Measurements from ENCODE around the gene KATNBL1.

Gene KATNBL1, protein sequence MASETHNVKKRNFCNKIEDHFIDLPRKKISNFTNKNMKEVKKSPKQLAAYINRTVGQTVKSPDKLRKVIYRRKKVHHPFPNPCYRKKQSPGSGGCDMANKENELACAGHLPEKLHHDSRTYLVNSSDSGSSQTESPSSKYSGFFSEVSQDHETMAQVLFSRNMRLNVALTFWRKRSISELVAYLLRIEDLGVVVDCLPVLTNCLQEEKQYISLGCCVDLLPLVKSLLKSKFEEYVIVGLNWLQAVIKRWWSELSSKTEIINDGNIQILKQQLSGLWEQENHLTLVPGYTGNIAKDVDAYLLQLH

DNA sequence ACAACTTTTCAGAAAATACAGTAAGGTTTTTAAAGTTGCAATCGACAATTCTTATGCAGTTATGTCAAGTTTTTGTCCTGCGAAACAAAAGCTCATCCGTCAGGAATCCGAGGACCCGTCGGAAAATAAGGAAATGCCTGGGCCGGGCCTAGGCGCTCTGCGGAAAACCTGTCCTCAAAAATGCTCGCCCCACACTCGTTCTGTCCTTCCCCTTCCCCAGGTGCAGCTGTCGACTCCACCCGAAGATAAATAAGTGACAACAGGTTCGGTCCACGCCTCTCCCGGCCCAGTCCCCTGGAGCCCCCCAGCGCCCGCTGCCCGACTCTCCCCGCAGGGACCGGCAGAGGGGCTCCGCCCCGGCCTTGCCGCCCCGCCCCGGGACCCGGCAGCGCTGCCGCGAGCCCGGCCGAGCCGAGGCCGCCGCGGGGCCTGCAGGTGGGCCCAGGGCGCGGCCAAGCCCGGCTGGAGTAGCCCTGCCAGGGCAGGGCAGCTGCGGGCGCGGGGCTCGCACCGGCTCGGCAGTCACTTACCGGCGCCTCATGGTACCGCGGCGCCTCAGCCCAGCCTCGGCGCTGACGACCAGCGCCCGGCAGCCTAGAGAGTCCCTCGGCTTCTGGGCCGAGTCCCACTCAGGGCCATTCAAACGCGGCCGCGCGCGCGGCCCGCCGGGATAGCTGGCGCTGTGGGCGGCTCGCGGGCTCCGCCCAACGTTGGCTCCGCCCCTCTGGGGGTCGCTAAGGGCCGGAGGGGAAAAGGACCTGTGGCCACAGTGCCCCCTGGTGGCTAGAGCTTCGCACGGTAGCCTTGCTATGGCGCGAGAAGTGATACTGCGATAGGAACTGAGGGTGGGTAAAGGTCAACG, at the start of gene KATNBL1:
Gene KATNBL1 (minus strand): TSS at position 676 of the 862 bp plus-strand sequence. CDS start 46,420 bp downstream, outside the sequence.
- H3K4me3 ChIP-seq (ENCODE audit: low read depth, low read length) = peak within 1 kb of the TSS; percentile 68

DNA sequence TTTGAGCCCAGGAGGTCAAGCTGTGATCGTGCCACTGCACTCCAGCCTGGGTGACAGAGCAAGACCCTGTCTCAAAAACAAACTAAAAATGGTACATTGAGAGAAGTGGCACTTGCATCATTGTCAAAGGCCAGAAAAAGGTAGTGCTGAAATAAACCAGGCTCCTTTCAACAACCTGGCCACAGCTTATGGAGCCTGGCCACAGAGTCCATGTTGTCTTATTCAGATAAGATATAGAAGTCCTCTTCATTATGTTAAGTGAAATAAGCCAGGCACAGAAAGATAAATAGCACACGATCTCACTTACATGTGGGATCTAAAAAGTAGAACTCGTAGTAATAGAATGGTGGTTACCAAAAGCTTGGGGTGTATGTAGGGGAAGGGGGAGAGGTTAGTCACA, 49.7 kb upstream of the KATNBL1 start:
- no peak overlapping the region for H3K4me3 ChIP-seq (ENCODE audit: low read depth, low read length)

DNA sequence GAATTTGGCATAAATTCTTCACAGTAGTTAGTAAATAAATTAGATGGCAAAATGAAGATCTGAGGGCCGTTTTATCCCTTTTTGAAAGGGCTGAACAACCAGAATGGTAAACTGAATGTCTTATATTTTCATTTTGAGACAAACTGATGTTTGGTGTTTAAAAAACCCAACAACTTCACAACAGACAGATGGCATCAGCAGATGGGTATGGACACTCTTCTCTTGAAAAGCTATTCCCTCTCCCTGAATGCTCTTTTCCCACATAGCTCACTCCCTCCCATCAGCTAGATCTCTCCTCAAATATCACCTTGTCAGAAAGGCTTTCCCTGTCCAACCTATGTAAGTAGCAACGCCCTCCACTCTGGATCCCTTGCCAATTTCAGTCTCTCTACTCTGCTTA, 48.3 kb upstream of the KATNBL1 start:
- no peak overlapping the region for H3K4me3 ChIP-seq (ENCODE audit: low read depth, low read length)

DNA sequence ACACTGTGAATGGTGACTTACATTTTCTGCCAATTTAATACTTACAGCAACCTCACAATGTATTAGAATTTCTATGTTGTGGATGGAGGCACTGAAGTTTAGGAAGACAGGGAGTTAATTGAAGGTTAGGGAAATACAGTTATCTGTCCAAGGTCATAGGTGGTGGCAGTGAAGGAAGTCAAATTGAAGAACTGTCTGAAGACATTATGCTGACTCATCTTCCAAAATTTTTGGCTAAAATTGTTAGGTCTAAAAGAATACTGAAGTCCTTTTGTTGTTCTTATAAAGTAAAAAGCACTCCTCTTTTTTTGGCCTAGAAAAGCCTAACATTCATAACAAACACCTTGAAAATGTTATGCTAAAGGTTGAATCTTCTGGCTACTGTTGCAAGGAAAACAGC, 42.6 kb upstream of the KATNBL1 start:
- H3K4me3 ChIP-seq (ENCODE audit: low read depth, low read length) = no peak overlapping the region

DNA sequence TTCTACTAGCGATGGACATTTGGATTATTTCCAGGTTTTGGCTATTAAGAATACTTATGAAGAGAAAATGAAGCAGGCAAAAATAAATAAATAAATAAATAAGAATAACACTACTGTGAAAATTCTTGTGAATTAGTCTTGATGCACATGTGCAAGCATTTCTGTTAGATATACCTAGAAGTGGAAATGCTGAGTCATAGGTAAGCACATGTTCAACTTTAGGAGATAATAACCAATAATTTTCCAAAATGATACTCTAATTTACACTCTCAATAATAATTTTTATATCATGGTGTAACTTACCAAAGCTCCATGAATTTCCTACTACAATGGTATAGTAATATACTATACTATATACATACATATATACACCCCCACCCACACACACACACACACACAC, 38.3 kb upstream of the KATNBL1 start:
- H3K4me3 ChIP-seq (ENCODE audit: low read depth, low read length) = no peak overlapping the region

DNA sequence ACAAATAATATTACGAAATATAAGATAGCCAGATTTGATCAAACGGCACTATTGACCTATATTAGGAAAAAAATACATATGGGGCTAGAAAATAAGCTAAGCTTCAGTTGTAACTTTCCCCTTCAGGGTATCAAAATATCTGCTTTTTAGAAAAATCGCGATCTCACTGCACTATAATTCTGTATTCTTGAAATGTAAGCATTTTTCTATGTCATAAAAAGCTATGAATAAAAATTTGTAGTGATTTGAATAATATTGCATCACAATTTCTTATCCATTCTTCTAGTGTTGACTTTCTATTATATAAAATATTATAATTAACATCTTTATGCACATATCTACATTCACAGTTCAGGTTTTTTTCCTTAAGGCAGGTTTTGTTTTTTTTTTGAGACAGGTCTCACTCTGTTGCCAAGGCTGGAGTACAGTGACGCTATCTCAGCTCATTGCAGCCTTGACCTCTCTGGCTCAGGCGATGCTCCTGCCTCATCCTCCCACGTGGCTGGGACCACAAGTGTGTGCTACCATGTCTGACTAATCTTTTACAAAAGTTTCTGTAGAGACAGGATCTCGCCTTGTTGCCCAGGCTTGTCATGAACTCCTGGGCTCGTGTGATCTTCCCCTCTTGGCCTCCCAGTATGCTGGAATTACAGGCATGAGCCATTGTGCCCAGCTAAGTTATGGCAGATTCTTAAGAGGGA, 36.5 kb upstream of the KATNBL1 start:
- no peak overlapping the region for H3K4me3 ChIP-seq (ENCODE audit: low read depth, low read length)

DNA sequence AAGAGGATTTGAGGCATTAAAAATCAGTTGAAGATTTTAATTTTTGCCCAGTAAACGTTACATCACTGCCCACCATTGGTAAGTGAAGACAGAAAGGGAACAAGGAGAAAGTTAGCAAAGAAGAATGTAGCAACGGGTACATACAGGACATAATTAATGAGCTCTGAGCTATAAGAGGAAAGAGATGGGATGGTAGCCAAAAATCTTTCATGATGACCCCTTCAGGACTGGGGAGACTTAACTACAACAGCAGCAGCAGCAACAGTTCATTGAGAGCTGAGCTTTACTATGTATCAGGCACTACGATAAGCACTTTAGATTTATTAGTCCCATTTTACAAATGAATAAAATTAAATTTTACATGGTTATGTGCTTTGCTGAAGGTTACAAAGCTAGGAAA, 33.3 kb upstream of the KATNBL1 start:
- H3K4me3 ChIP-seq (ENCODE audit: low read depth, low read length) = no peak overlapping the region

DNA sequence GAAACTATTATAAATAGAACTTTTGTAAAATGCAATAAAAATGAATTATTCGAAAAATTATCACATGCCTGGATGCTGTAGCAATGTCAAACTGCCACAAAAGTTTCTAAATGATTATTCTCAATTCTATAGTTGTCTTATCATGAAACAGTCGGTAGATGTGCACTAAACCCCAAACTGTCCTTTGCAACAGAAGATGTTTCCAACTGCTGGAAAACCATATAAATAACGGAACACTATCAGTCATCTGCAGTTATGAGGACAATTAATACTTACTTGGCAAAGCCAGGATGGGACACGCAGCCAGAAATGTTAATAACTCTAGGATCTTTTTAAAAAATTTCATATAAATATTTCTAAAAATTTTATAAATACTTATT, 32.4 kb upstream of the KATNBL1 start:
- H3K4me3 ChIP-seq (ENCODE audit: low read depth, low read length) = no peak overlapping the region

DNA sequence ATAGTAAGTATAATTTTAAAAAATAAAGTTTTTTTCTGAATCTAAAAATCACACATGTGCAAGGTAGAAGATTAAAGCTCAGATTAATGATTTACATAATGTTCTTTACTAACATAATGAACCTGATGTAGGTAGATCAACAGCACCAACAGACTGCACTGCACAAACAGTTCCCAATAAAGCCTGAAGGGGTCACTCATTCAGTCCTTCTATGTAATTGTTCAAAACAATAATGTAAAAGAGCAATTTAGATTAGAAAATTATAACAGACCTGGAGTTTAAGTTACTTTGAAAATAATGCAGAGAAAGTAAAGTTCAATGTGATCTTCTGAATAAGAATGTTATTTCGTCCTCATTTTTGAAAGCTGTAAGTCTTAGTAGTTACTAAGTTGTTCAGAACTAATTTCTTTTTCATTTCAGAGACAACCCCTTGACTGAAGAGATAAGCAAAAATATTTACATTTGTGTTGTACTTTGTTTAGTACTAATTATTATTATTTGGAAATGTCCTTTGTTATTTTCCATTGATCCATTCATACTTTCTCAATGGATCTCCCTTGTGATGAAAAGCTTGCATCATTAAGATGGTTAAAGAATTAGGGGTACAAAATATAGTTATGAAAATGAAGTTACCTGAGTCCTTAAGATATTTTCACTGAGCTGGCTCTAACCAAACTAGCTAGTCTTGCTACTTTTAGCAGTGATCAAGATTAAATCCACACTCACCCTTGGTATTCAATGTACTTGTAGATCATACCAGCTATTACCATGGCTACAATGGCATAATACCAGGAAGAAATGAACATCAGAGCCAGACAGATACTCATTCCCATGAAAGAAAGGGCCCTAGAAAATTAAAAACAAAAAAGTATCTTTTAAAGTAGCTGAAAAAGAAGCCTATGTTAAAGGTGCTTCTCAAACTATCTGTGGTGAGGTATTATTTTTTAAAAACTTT, 31.8 kb upstream of the KATNBL1 start:
- H3K4me3 ChIP-seq (ENCODE audit: low read depth, low read length) = no peak overlapping the region

DNA sequence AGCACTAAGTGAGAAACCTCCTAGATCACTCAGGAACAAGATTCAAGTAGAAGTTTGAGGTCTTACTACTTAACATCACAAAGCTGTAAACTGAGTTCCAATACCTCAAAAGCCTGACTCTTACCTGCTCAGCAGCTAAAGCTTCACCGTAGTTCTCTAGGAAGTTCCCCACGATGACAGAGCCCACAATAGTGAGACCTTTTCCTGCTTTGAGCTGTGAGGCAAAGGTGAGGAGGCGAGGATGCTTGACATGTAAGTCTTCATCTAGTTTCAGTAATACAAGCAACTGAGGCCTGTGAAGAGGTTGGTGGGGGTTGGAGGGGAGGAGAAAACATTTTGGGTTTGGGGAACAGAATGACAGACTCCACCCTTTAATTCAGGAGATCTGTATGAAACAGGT, 30.6 kb upstream of the KATNBL1 start:
- no peak overlapping the region for H3K4me3 ChIP-seq (ENCODE audit: low read depth, low read length)

DNA sequence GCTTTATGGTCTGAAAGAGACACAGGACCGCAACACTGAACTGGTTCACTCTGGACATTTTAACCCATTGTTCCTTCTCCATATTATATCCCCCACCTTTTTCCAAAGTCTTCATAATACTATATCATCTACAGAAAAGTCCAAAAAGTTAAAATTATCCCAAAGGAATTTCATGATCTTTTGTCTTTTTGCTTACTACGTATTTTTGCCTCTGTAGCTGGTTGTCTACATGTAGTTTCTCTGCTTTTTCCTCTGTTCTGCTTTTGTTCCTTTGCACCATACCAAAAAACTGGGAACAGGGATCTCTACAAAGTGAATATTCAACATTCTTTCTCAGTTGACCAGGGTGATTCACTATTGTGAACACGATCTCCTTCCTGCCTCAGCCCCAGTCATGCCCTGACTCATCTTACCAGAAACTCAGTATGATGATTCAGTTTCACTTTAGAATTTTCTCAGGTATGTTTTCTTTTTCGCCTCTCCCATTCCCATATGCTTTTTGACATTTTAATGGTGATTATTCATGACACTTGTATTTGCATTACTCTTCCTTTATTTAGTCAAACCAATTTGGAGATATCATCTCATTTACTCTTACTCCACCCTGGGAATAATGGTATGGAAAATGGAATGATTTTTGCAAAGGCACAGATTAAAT, 29.4 kb upstream of the KATNBL1 start:
- no peak overlapping the region for H3K4me3 ChIP-seq (ENCODE audit: low read depth, low read length)

DNA sequence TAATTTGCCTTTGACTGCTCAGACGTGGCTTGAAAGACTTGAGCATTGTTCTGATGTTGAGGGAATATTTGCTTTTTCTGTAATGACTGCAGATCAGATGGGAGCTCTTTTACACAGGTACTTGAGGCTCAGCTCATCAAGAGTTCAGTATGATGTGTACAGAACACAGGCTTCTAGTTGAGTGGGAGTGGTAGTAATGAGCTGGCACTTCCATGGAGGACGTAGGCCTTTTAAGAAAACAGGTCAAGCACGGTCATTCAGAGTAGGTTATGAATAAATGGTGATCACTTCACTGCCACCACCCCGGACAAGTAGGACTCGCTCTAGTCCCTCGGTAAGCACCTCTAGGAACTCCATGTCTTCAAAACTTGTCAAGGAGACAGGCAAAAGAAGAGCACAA, 23.7 kb upstream of the KATNBL1 start:
- no peak overlapping the region for H3K4me3 ChIP-seq (ENCODE audit: low read depth, low read length)

DNA sequence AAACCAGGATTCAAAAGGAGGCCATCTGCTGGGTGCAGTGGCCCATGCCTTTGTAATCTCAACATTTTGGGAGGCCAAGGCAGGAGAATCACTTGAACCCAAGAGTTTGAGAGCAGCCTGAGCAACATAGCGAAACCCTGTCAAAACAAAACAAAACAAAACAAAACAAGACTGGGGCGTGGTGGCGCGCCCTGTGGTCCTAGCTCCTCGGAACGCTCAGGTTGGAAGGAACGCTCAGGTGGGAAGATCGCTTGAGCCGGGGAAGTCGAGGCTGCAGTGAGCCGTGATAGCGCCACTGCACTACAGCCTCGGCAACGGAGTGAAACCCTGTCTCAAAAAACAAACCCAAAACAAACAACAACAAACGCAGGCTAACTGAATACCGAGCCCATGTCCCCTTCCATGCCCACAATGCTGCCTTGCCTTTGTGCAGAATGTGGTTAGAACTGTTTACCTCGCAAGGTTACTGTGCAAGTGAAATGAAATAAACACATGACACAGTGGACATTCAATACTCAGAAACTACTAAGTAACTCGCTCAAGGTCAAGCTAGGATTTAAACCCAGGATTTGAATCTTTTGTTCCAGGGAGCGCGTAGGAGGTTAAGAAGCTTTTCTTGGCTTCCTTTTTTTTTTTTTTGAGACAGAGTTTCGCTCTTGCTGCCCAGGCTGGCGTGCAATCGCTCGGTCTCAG, 14.2 kb upstream of the KATNBL1 start:
- peak overlapping the region; percentile 96 for H3K4me3 ChIP-seq (ENCODE audit: low read depth, low read length)

DNA sequence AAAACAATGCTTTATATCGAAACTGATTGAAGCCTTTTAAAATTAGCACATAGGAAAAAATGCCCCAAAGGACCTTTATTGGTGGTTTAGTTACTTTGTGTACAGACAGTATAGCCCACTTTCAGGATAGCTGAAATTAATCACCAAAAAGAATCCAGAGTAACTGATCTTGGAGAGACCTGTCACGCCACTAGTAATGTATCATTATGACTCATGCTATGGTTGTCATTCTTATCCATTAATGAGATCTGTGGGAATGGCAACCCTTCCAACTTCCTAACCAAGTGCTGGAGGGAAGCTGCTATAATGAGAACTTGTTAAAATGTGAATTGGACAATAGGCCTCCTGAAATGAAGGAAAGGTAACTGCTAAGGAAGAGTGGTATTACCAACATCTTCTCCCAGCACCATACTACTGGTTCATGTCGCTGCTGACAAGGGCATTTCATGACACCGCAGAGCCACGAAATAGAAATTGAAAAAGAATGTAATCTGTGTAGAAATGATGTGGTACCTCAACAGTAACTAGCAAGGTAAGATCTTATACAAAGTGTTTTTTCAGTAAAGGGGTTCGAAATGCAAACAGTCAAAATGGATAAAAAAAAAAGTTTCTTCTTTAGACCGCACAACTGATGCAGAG, 7.8 kb upstream of the KATNBL1 start:
- H3K4me3 ChIP-seq (ENCODE audit: low read depth, low read length) = no peak overlapping the region

DNA sequence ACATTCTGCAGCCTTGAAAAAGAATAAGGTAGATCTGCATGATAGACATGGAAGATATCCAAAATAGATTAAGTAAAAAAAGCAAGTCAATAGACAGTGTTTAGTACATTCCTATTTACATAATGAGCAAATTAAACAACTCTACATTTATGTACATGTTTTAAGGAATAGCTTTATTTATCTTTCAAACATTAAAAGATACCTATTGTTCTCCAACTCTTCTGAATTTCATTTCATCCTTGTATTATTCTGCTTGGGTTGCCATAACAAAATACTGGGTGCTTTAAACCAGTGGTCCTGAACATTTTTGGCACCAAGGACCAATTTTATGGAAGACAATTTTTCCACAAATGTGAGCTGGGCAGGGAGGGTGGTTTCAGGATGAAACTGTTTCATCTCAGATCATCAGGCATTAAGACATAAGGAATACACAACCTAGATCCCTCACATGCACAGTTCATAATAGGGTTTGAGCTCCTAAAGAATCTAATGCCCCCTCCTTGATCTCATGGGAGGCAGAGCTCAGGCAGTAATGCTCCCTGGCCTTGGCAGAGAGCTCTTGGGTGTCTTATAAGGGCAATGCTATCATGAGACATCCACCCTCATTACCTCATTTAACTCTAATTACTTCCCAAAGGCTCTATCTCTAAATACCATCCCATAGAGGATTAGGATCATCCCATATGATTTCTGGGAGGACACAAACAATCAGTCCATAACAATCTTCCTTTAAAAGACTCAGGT, 6.8 kb upstream of the KATNBL1 start:
- no peak overlapping the region for H3K4me3 ChIP-seq (ENCODE audit: low read depth, low read length)

DNA sequence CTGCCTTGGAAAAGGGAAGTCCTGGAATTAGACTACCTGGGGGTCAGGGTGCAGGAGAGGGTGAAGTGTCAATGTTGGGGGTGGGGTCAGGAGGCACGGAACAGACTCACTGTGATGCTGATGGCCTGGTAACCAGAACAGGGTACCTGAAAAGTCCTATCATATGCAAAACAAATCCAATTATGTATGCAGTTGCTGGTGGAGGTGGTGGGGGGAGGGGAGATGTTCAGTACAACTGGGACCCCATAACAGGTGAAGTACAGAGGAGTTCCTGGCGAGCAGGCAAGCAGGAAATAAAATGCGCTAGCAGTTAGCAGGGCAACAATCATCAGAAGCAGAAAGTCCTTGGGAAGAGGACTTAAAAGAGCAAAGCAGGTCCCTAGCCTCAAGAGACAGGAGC, 4.2 kb upstream of the KATNBL1 start:
- H3K4me3 ChIP-seq (ENCODE audit: low read depth, low read length) = no peak overlapping the region

DNA sequence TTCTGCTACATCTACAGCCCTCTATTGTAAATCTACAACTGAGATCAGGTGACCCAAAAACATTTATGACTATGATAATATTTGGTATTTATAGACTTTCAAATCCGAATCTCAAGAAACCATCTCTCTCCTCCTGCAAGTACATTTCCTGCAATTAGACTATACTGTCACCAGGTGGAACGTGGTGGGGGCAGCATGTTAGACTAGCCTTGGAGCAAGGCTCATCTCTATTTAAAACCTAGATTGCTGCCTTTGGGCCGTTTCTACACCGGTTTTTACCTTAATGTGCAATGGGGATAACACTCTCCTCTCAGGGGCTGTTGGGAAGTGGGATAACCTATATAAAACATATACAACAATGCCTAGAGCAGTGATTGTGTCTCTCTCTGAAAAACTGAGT, 3.8 kb upstream of the KATNBL1 start:
- no peak overlapping the region for H3K4me3 ChIP-seq (ENCODE audit: low read depth, low read length)

DNA sequence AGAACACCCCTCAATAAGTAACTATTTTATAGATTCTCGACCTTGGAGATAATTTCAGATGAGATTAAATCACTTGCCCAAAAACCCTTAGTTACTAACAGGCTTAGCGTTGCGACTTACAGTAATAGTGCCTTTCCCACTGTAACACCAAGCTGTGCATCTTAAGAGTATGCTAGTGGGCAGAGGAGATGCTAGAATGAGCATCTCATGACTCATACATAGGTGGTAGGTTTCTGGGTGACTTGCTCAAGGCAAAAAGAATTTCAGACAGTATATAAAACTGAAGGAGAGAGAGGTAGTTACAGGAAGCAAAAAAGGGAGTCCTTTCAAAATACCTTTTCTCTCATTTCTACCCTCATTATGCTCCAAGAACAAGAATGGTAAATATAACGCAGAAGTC, 3.9 kb downstream of the KATNBL1 start:
- H3K4me3 ChIP-seq (ENCODE audit: low read depth, low read length) = no peak overlapping the region
